ENCODE measurements around the gene MCUB.

MCUB gene

DNA sequence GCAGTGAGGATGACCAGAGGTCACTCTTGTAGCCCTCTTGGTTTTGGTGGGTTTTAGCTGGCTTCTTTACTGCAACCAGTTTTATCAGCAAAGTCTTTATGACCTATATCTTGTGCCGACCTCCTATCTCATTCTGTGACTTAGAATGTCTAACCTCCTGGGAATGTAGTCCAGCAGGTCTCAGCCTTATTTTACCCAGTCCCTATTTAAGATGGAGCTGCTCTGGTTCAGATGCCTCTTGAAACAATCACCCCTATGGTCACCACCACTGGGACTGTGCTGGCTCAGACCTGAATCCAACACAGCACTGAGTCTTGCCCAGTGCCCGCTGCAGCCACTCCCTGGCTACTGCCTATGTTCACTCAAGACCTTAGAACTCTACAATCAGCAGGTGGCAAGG, 49.4 kb downstream of the MCUB start:
- TF ChIP-seq, protein P1, sequence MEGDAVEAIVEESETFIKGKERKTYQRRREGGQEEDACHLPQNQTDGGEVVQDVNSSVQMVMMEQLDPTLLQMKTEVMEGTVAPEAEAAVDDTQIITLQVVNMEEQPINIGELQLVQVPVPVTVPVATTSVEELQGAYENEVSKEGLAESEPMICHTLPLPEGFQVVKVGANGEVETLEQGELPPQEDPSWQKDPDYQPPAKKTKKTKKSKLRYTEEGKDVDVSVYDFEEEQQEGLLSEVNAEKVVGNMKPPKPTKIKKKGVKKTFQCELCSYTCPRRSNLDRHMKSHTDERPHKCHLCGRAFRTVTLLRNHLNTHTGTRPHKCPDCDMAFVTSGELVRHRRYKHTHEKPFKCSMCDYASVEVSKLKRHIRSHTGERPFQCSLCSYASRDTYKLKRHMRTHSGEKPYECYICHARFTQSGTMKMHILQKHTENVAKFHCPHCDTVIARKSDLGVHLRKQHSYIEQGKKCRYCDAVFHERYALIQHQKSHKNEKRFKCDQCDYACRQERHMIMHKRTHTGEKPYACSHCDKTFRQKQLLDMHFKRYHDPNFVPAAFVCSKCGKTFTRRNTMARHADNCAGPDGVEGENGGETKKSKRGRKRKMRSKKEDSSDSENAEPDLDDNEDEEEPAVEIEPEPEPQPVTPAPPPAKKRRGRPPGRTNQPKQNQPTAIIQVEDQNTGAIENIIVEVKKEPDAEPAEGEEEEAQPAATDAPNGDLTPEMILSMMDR (IDR thresholded peaks at IDR 0.05): no peak

DNA sequence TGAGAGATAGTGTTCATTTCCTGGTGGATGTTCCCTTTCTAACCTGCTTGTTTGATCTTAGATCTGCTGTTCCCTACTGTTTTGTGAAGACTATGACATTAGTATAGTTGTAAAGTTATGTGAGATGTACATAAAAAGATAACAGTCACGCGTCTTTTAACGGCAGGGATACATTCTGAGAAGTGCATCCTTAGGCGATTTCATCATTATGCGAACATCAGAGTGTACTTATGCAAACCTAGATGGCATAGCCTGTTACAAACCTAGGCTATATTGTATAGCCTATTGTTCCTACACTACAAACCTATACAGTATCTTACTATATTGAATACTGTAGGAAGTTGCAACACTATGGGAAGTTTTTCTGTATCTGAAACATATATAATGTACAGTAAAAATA, 50.4 kb downstream of the MCUB start:
- TF ChIP-seq, protein P1 (IDR thresholded peaks at IDR 0.05): no peak

DNA sequence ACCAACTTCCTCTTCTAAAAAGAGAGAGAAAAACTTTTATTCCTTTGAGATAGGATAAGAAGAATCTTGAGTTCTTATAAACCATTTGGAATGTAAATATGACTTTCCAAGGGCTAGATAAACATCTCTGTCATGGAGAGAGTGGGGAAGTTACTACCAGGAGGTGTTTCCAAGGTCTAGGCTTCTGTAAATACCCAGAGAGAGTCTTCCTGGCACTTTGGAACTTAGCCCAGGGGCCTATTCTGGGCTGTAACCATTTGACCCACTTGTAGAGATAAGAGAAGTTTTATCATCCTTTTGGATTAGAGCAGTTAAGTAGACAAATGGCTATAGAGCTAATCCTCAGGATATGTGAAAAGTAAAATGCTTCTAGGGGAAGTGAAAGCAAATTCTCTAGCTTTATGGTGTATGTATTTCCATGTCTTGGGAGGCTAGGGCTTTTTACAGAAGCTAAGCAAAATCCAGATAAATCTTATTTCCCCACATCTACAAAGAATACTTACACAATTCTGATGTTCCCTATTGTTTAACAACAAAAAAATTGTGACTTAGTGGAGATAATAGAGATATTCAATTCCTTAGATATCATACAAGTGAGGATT, 51.1 kb downstream of the MCUB start:
- TF ChIP-seq, protein P1 (IDR thresholded peaks at IDR 0.05): no peak

DNA sequence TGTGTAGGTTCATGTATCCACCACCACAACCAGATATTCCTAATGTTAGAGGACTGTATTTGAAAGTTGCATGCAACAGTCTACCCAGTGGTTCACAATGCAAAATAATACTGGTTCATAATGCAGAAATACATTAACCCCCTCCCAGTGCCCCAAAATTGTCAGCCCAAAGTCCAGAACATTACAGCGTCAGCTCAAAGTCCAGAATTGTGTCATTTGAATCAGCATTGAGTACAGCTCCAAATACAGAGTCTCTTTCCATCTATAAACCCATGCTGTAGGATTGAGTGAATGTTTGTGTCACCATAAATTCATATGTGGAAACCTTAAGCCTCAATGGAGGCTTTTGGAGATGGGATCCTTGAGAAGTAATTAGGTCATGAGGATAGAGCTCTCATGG, 54.0 kb downstream of the MCUB start:
- TF ChIP-seq, protein P1 (IDR thresholded peaks at IDR 0.05): no peak

DNA sequence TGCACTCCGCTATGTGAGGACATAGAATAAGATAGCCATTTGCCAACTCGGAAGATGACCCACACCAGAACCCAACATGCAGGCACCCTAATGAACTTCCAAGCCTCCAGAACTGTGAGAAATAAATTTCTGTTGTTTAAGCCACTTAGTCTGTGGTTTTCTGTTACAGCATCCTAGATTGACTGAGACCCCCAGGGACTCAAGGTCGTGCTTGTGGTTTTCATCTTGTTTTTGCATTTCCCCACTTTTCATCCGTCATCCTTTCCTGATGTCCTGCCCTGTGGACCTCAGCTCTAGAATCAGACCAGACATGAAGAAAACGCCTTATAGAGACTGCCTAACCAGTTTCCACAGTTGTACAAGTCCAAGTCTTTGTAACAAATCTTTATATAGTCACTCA, 54.4 kb downstream of the MCUB start:
- TF ChIP-seq, protein P1 (IDR thresholded peaks at IDR 0.05): no peak

DNA sequence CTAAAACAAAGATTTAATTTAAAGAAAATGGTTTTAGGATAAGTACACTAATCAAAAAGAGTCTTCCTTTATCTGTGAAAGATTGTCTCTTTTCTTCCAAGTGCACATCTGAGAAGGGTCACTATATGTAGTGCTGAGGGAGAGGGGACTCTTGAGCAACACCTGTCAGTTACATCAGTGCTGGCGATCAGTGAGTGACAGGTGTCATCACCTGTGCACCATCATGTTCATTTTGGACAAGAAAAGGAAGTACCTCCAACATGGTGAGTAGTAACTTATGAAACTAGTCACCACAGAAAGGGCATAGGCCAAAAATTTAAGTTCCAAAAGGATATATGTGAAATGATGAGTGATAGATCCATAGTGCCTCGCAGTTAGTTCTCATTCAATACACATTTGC, 55.7 kb downstream of the MCUB start:
- TF ChIP-seq, protein P1 (IDR thresholded peaks at IDR 0.05): no peak

DNA sequence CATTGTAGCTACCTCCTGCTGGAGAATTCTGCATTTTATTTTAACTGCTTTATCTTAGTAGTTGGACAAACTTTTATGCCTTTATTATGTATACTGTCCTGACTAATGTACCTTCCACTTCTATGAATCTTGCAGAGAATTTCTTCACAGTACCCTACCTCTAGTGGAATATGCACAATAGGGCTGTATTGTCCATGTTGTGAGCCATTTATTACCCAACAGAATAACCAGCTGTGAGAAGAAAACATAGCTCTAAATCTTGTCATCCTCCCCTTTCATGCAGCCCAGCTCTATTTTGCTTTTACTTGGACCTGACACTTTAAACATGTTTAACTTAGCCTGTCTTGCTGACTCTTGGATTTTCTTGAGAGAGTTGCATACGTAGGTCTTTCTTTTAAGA, 56.2 kb downstream of the MCUB start:
- TF ChIP-seq, protein P1 (IDR thresholded peaks at IDR 0.05): no peak

DNA sequence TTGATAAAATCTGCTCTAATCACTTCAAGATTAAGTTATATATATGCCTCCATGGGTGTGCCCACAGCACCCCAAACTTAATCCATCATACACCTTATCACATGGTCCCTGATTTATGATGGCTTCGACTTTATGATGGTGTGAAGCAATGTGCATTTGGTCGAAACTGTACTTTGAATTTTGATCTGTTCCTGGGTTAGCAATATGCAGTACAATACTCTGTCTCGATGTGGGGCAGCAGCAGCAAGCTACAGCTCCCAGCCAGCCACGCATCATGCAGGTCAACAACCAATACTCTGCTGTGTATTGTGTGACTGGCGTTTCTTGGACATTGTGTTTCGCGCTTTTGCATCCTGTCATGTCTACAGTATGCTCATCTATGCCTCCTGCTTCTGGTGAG, 62.6 kb downstream of the MCUB start:
- TF ChIP-seq, protein P1 (IDR thresholded peaks at IDR 0.05): no peak
